DOHH2 (cell line): ENCODE data around the gene NDC1.

Source experiments
- H3F3A ChIP-seq: fragments of 200-600 bp; sonication (generic), shearing (Covaris generic); 2 replicates; pipeline ENCODE4 v1.6.0; 2016; ENCODE audit warnings: antibody characterized with exemption, mild to moderate bottlenecking; ENCODE audit not compliant: control insufficient read depth, insufficient read depth
- H3K27ac ChIP-seq: fragments of 200-600 bp; sonication (generic); 2 replicates; pipeline ENCODE4 v1.5.1; 2014; ENCODE audit warnings: low read depth, mild to moderate bottlenecking, low read length, moderate library complexity
- H3K27me3 ChIP-seq: fragments of 200-600 bp; sonication (generic); 2 replicates; pipeline ENCODE4 v1.6.1; 2014; ENCODE audit warnings: mild to moderate bottlenecking, low read length, mixed read lengths; ENCODE audit not compliant: control insufficient read depth
- H3K36me3 ChIP-seq: fragments of 200-600 bp; sonication (generic); 2 replicates; pipeline ENCODE4 v1.6.1; 2014; ENCODE audit warnings: mild to moderate bottlenecking, low read length, moderate library complexity, mixed read lengths; ENCODE audit not compliant: control insufficient read depth
- H3K4me1 ChIP-seq: fragments of 200-600 bp; sonication (generic); 2 replicates; pipeline ENCODE4 v1.6.1; 2014; ENCODE audit warnings: mild to moderate bottlenecking, low read length, mixed read lengths; ENCODE audit not compliant: control insufficient read depth
- H3K4me2 ChIP-seq: fragments of 200-600 bp; sonication (generic); 2 replicates; pipeline ENCODE4 v1.6.0; 2014; ENCODE audit warnings: mild to moderate bottlenecking, low read length, moderate library complexity
- H3K4me3 ChIP-seq: fragments of 200-600 bp; sonication (generic); 2 replicates; pipeline ENCODE4 v1.5.1; 2014; ENCODE audit warnings: mild to moderate bottlenecking, low read length, mixed read lengths
- H3K79me2 ChIP-seq: fragments of 200-600 bp; sonication (generic); 2 replicates; pipeline ENCODE4 v1.6.1; 2014; ENCODE audit warnings: mild to moderate bottlenecking, low read length, mixed read lengths; ENCODE audit not compliant: control insufficient read depth
- H3K9me2 ChIP-seq: fragments of 200-600 bp; sonication (generic); replicated peaks from 2 replicates; pipeline ENCODE4 v1.6.1; 2014; ENCODE audit warnings: mild to moderate bottlenecking, low read length, mixed read lengths; ENCODE audit not compliant: control insufficient read depth
- H3K9me3 ChIP-seq: fragments of 200-600 bp; sonication (generic); 2 replicates; pipeline ENCODE4 v1.6.1; 2014; ENCODE audit warnings: antibody characterized with exemption, low read length, mixed read lengths; ENCODE audit not compliant: control insufficient read depth, insufficient read depth
- H4K20me1 ChIP-seq: fragments of 200-600 bp; sonication (generic); 2 replicates; pipeline ENCODE4 v1.6.0; 2014; ENCODE audit warnings: low read depth, mild to moderate bottlenecking, antibody characterized with exemption, low read length, moderate library complexity; ENCODE audit not compliant: control insufficient read depth, insufficient read depth
- CTCF ChIP-seq: fragments of 200-600 bp; sonication (generic); IDR thresholded peaks from one replicate; pipeline ENCODE4 v1.5.1; 2014; ENCODE audit warnings: antibody characterized with exemption, mild to moderate bottlenecking, low read depth, low read length; ENCODE audit not compliant: poor library complexity, severe bottlenecking
- EZH2phosphoT487 ChIP-seq: fragments of 200-600 bp; sonication (generic); IDR thresholded peaks from 2 replicates; pipeline ENCODE4 v1.6.1; 2017; ENCODE audit warnings: borderline replicate concordance, mild to moderate bottlenecking, antibody characterized with exemption, low read length, moderate library complexity, mixed read lengths

NDC1 gene

GRCh38 chr1:53842347-53842746 lies 4.3 kb upstream of the NDC1 start:
- H3K79me2 ChIP-seq: peaks cover 10% of the 10 kb centered on the region
- H3K36me3 ChIP-seq: peaks cover 10% of the 10 kb centered on the region
- no peaks in the 10 kb centered on the region for H4K20me1 ChIP-seq
- no peak overlapping the region for H3K4me3 ChIP-seq
- no peak overlapping the region for H3K27ac ChIP-seq
- no peak for TF ChIP-seq EZH2phosphoT487
- no peak for TF ChIP-seq CTCF
- no peaks in the 10 kb centered on the region for H3K9me2 ChIP-seq
- no peaks in the 10 kb centered on the region; the same call in 1 of the 2 replicates for H3K27me3 ChIP-seq
- 0 out of 2 replicates have a peak, but pooled peaks cover 3% of the 10 kb centered on the region for H3K9me3 ChIP-seq
- H3K4me2 ChIP-seq: no peak overlapping the region
- peaks cover 11% of the 10 kb centered on the region for H3K4me1 ChIP-seq
- H3F3A ChIP-seq: no peaks in the 10 kb centered on the region

- TF ChIP-seq EZH2phosphoT487: no peak
- no peak for TF ChIP-seq CTCF
- Histone ChIP-seq H3K79me2 (peaks cover 48% of the 10 kb centered on the region), H3K9me3 (0 out of 2 replicates have a peak, but pooled peaks cover 3% of the 10 kb centered on the region), H3K4me1 (peaks cover 33% of the 10 kb centered on the region), H3K9me2 (no peaks in the 10 kb centered on the region), H3K4me3 (peak overlapping the region; percentile 88), H3K27ac (peak overlapping the region; percentile 94), H3K36me3 (peaks cover 43% of the 10 kb centered on the region), H3K27me3 (no peaks in the 10 kb centered on the region), H4K20me1 (0 out of 2 replicates have a peak, but pooled peaks cover 8% of the 10 kb centered on the region), H3K4me2 (peak overlapping the region; percentile 85), H3F3A (peaks cover 22% of the 10 kb centered on the region)
These were observed 518 bp upstream of the NDC1 start for GRCh38 chr1:53838654-53838974.

GRCh38 chr1:53837646-53837923 lies 511 bp downstream of the NDC1 start:
- TF ChIP-seq EZH2phosphoT487: no peak
- TF ChIP-seq CTCF: no peak
- Histone ChIP-seq H3K36me3 (peaks cover 52% of the 10 kb centered on the region), H3K4me1 (peaks cover 44% of the 10 kb centered on the region), H3K4me2 (peak overlapping the region; percentile 85), H3K9me2 (no peaks in the 10 kb centered on the region), H3K4me3 (peak overlapping the region; percentile 88), H3F3A (peaks cover 25% of the 10 kb centered on the region), H3K27me3 (no peaks in the 10 kb centered on the region), H3K79me2 (peaks cover 58% of the 10 kb centered on the region), H3K9me3 (0 out of 2 replicates have a peak, but pooled peaks cover 2% of the 10 kb centered on the region), H3K27ac (peak overlapping the region; percentile 94), H4K20me1 (0 out of 2 replicates have a peak, but pooled peaks cover 8% of the 10 kb centered on the region)
